Activated CD4-positive, CD25-positive, alpha-beta regulatory T cell treated with anti-CD3 and anti-CD28 coated beads, Interleukin-2, amount 50 U/mL, for 72 hours (primary cell): Measurements from ENCODE around the gene FARP1.

Source experiments
- DNase-seq: peaks from one replicate; pipeline ENCODE4 v3.0.0; 2021

Gene FARP1

DNA sequence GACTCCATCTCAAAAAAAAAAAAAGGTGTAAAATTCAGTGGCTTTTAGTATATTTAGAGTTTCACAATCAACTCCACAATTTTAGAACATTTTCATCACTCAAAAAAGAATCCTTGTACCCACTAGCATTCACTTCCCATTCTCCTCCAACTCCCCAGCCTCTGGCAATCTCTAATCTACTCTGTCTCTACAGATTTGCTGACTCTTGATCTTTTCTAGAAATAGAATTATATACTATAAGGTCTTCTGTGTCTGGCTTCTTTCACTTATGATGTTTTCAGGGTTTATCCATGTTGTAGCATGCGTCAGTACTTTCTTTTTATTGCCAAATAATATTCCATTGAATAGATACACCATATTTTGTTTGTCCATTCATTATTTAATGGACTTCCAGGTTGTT, 8.0 kb upstream of the FARP1 start:
- no peak for DNase-seq

DNA sequence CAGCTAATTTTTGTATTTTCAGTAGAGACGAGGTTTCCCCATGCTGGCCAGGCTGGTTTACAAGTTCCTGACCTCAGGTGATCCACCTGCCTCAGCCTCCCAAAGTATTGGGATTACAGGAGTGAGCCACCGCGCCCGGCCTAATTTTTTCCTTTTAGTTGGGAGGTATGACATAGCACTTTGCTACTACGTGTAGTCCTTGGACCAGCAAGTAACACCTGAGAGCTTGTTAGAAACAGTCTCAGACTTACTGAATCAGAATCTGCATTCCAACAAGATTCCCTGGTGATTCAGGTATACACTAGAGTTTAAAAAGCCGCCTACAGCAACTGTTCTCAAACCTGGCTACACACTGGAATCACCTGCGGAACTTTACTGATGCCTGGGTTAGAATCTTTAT, 1.8 kb upstream of the FARP1 start:
- no peak for DNase-seq

DNA sequence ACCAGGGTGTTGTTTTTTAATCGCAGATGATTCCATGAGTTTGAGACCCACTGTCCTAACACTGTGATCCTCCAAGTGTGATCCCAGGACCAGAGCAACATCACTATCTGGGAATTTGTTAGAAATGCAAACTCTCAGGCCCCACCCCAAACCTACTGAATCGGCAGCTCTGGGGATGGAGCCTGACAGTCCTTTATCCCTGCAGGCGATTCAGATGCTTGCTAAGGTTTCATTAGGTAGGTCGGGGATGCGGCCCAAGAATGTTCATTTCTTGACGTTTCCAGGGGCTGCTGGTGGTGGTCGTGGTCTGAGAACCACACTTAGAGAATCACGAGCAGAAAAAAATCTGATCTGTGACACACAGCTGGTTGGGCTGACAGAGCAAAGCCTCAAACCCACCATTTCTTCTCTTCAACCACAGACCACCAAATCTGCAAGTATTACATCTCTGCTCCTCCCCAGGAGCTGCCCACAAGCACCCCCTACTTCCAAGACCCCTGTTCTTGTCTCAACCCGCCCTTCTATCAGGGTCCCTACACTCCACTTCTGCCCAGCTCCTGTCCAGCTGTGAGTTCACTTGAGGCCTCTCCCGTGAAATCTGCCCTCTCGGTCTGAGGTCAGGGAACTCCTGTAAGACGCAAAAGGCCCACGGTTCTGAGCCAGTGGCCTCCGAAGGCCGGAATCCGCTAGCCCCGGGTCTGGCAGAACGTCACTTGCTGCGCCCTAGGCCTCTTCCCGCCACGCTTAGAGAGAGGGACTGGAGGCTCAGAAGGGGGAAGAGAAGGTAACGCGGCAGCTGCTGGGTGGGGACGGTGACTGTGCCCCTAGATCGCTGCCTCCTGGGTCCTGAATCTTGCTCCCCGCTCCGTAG, 1.1 kb upstream of the FARP1 start:
- DNase-seq = no peak

DNA sequence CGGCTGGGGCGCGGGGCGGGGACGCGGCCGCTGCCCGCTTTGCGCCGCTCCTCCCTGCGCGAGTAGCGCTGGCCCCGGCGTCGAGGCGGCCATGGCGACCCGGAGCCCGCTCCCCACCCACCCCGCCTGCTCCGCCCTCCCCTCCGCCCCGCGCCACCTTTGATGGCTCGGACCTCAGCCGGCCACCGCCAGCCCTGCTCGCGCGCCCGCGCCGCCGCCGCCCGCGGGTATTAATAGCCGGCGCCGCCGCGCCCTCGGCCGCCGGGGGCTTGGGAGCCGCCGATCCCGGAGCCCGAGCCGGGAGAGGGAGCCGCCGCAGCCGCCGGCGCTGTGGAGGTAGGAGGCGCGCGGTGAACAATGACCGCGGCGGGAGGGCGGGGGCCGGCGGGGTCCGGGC, 261 bp downstream of the FARP1 start:
- no peak for DNase-seq

DNA sequence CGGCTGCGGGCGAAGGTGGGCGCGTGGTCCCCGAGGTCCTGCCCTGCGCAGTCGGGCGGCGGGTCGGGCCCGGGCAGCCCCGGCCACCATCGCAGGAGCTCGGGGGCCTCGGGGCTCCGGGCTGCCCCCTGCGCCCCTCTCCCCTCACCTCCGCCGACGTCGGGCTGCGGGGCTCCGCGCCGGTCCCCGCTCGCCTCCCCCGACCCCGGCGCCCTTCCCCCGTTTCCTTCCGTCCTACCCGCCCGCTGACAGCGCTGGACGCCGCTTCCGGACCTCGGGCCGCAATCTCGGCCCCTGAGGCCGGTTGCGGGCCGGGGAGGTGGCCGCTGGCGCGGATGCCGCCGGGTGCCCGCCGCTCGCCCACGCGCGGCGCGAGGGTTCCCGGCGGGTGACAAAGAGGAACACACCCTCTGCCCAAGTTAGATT, 720 bp downstream of the FARP1 start:
- DNase-seq = no peak

DNA sequence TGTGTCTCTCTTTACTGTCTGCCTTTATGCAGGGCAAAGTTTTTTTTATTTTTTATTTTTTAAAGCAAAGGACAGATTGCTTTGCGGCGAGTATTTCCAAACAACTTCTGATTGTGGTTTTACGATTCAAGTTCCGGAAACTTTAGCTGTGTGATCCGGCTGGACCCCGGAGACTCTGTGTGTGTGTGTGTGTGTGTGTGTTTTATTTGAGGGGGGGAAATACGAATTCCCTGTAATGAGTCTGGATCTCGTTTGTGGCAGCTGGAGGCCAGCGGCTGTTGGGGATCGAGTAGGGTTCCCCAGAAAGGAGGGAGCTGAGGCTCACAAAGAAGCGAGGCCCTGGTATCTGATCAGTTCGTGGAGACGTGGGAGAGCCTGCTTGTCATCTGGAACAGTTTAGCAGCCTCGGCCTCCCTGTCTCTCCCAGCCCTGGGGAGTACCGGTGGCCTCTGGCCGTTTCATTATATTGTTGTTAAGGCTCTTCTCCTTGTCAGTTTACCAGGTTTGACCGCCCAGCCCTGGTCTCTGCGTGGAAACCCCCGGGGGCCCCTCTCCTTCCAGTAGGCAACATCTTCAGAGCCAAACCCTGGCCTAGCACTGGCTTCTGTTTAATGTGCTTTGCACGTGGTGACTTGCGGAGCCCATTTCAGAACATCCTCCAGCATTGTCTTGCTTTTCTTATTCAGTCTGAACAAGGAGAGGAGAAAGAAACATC, 1.3 kb downstream of the FARP1 start:
- DNase-seq = no peak

DNA sequence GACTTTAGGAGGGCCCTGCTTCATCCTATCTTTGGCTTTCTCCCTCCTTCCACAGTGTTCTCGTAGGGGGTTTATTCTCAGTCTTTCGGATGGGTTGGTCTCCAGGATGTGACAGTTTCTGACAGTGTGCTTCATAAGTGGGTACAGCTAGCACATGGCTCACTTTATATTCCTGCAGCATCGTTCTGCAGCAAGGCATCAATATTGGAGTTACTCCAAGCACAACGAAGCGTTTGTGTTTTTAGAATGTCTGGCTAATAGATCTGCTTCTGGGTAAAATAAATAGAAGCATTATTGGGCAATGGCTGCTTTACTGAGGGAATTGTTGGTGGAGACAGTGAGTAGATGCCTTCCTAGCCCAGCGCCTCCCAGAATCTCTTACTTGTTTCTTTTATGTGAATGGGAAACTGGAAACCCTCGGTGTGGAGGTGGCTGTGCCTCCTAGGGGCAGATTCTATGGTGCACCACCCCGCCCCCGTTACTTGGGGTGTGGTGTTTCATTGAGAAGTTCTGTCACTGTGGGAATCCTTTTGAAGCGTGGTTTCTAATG, 2.0 kb downstream of the FARP1 start:
- no peak for DNase-seq

DNA sequence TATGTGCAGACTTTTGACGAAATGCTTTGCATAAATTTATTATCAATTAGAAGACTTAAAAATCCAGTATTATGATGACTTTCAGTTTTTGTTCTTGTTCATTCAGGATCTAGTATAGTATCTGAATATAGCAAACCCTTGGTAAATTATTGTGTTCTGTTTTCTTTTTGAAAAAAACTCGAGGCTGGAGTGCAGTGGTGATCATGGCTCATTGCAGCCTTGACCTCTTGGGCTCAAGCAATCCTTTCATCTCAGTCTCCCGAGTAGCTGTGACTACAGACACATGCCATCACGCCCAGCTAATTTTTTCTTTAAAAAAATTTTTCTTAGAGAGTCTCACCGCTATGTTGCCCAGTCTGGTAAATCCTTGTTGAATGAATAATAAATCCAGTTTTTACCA, 4.6 kb downstream of the FARP1 start:
- DNase-seq = no peak

DNA sequence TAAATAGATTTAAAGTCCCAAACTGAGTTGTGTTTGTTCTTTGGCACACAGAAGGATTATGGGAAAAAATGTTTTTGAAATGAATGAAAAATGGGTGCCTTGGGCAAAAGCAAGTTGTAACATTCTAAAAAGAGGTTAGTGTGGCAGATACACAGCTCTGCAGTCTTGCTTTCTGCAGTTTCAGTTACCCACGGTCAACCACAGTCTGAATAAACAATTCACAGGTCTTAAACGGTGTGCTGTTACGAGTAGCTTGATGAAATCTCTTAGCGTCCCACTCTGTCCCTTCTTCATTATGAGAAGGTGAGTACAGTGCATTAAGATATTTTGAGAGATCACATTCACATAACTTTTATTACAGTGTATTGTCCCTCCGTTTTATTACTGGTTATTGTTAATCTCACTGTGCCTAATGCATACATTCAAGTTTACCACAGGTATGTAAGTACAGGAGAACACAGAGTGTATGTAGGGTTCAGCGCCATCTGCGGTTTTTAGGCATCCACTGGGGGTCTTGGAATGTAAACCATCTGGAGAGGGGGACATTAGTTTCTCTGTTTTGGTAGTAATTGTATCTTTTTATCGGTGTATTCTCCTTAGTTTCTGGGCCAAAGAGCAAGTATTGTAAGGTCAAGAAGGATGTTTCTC, 8.1 kb downstream of the FARP1 start:
- DNase-seq = no peak

DNA sequence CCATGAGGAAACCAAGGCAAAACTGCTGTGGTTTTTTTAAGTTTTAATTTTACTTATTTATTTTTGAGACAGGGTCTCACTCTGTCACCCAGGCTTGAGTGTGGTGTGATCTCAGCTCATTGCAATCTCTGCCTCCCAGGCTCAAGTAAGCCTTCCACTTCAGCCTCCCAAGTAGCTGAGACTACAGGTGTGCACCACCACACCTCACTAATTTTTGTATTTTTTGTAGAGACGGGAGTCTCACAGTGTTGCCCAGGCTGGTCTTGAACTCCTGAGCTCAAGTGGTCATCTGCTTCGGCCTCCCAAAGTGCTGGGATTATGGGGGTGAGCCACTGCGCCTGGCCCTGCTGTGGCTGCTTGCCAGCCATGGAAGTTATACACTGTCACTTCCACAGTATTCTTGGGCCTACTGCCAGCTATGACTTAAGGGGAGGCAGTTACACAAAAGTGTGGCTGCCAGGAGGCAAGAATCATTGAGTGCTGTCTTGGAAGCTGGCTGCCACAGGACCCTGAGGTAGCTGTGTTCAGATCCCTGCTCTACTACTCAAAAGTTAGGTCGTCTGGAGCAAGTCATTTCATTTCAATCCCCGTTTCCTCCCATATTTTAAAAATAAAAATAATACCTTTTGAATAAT, 12.7 kb downstream of the FARP1 start:
- no peak for DNase-seq

DNA sequence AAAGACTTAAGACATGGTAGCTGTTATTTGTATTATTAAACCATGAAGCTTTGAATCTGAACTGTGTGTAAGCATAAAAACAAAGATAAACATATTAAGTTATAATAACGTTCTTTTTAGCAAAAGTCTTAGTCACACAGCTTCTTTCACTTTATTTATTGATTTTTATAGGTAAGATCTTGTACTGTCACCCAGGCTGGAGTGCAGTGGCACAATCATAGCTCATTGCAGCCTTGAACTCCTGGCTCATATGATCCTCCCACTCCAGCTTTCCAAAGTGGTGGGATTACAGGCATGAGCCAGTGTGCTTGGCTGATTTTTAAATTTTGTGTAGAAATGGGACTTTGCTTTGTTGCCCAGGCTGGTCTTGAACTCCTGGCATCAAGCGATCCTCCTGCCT, 13.4 kb downstream of the FARP1 start:
- no peak for DNase-seq

DNA sequence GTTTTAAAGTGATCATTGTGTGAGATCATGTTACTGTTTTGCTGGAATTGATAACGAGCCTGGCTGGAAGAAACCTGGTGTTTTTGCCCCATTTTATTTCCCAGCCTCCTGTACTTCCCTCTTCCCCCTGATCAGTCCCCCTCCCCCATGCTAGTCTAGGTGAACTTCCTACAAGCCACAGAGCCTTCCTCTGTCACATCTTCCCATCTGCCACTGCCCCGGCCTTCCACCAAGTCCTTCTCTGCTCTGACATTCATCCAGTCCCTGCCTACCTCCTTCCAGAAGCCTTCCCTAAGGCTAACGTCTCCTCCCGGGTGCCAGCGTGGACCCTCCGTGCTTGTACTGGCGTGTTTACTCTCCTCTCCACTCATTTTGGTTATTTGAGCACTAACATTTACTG, 14.3 kb downstream of the FARP1 start:
- DNase-seq = no peak

DNA sequence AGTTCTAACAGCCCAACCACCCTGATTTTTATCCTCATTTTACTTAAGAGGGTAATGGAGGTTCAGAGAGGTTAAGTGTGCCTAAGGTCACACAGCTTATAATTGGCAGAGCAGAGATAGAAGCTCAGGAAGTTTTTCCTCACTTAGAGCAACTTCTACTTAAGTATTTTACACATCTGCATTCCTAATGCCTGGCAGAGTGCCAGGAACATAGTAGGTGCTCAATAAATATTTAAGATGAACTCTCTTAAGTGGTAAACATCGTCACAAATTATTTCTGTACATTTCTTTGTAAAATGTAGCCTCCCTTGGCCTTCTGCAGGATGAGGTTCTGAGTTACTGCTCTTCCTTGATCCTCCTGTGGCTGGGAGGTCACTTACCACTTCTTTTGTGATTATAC, 14.7 kb downstream of the FARP1 start:
- no peak for DNase-seq

DNA sequence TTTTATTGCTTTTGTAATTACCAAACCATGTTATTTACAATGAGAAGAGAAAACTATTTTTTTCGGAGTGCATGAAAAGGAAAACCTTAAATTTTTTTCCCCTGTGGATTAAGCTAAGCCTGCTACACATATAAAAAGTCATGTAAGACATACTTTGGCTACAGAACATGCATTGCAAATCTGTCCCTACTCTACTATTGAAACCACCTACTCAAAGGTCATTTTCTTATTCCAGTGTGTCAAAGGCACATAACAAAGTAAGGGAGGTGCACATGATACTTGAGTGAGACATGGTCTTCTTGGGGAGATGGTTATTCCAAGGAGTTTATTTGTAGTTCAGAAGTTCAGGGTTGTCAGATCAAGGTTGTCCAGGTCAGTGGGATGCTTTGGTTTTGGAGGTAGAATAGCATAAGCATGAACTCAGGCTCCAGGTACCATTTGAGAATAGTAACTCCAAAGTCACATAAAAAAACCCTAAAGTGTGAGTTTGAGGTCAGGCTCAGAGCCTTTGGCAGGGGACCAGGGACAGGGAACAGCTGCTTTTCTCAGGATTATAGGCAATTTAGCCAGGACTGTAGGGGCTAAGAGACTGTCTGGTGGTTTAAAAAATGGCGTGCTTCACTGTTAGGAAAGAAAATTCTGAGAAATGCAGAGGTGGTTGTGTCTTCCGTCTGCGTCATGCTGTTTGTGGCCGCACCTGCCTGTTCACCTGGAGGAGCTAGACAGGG, 15.4 kb downstream of the FARP1 start:
- DNase-seq = no peak

DNA sequence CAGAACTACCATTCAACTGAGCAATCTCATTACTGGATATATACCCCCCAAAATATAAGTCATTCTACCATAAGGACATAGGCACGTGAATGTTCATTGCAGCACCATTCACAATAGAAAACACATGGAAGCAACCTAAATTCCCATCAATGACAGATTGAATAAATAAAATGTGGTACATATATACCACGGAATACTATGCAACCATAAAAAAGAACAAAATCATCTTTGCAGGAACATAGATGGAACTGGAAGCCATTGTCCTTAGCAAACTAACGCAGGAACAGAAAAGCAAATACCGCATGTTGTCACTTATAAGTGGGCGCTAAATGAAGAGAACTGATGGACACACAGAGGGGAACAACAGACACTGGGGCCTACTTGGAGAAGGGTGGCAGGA, 20.0 kb downstream of the FARP1 start:
- no peak for DNase-seq

DNA sequence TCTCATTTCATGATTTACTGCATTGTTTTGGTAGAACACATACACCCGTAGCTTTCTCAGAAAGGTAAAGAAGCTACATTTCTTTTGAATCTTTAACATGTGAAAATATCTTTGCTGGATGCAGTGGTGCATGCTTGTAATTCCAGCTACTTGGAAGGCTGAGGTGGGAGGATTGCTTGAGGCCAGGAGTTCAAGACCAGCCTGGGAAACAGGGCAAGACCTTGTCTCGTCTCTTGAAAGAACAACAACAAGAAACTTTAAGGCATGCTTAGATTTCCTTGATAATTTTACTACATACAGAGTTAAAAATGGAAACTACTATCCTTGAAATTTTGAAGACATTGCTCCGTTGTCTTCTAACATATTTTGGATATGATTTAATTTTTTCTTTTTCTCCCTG, 26.4 kb downstream of the FARP1 start:
- no peak for DNase-seq

DNA sequence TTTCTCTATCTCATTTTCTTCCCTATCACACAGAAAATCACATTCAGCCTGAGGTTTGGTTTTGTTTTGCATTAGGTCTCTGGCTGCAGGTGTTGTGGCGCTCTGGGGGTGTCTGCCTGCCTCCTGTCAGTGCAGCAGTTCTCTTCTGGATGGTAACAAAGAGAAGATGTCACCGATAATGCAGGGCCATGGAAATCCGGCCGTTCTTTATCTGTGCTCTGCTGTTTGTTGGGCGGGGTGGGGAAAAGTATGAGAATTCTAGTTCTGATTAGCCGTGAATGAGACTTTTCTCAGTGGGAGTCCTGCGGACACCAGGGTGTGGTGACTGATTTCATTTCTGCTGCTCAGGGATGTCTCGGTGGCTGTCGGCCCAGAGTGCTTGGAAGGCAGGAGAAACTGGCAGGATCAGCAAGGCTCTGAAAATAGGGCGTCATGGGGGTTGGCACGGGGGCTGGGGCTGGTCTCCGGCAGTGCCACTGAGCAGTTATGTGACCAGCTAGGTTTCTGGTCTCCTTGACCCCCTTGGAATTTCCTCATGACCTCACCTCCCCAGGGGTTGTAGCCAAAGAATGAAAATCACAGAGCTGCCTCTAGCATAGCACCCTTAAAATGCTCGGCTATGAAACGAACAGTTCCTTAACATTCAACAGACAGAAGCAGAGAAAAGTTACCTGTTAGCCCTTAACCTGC, 29.2 kb downstream of the FARP1 start:
- DNase-seq = no peak

DNA sequence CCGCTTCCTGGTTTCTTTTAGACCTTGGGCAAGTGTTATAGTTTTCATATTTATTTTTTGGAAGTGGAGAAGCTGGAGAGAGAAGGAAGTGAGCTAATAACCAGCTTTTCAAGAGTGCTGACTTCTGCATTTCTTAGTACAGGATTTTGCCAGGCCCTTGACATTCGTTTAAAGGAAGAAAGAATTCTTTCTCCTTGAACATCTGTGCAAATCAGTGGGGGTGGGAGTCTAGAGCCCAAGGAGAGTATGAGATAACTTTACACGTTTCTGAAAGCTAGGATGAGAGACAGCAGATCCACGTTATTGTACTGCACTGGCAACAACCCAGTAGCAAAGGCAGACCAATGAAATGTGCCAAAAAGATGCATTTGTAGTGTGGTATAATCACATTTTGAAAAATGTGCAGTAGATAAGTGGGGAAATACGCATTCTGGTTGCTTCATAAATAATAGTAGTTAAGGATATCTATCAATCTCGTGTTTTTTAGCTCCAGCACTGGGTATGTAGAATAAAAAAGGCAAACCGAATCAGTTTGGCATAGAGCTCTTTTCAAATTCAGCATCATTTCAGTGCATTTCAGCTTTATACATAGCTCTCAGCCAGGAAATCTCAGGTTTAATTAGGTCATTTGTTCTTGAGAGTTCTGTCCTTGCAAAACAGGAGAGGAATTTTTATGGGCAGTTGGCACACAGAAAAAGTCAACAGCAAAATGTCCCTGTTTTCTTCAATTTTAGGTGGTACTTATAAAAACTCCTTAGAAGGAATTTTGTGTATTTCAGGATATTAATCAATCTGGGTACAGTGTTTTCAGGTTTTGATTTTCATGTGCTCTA, 29.9 kb downstream of the FARP1 start:
- no peak for DNase-seq

DNA sequence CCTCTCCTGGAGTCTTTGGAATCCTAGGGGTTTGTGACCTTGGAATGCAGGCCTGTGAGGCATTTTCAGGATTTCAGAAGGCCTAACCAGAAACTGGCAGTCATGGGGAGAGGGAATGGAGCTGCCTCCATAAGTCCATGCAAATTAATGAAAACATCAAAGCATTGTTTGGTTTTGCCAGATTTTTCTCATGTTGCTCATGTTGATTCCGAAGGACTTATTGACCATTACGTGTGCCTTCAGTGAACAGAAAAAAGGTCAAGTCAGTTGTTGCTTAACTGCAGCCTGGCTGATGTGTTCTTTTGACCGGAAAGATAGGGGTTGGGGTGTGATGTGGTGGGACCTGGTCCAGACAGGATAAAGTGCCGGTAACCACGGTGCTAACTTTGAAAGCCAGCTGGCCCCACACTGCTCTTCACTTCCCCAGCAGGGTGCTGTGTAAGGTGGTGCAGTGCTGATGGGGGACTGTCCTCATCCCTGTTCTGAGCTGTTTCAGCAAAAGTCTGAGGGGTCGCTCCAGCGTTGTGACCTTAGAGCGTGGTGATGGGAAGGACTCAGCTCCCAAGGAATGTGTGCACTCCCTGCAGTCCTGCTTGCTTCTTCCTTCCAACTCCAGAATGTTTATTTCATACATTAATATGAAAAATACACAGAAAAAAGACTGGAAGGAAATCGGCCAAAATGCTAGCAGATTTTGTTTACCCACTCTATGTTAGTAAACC, 30.7 kb downstream of the FARP1 start:
- no peak for DNase-seq

DNA sequence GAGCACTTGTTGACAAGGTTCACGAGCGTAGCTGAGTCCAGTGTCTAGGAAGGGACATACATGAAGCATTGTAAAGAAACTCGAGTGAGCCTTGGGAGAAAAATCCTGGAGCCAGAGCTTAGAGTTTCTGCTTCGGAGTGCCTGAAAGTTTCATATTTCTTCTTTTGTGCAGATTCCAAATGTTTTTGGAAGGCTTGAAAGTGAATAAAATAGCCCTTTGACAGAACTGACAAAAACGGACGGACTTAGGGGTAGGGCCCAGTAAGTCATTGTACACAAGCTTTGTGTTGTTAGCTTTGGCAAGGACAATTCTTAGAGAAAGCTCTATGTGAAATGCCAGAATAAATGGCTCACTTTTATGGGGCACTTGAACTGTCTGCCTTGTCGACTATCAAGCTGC, 31.4 kb downstream of the FARP1 start:
- no peak for DNase-seq
